IMR-90 (cell line): ENCODE results near the gene ZXDC. TPM values are rescaled to one million over a fixed set of nuclear protein-coding genes. Genes with fewer than 3 reads are reported as not detected.

Experiments used
- ATAC-seq: fragments of 200-7000 bp; cut with Tn5 transposase; 2 replicates; pipeline ENCODE4 v1.9.1; 2020; ENCODE audit warnings: low read depth, mild to moderate bottlenecking, moderate library complexity
- BruUV-seq: library from RNA; stranded (reverse); fragments of 400-500 nt; replicated peaks from 2 replicates; lab custom pipeline; 2021; lab: Mats Ljungman, UMichigan
- CTCF ChIA-PET: fragments of 300-600 bp; formaldehyde crosslinking; extraction: SDS; loops from one replicate; lab custom pipeline; 2021; ENCODE audit warnings: antibody characterized with exemption; lab: Yijun Ruan, JAX
- POLR2A ChIA-PET: fragments of 300-600 bp; sonication (Branson Sonifier 250); formaldehyde crosslinking; loops from one replicate; lab custom pipeline; 2022; ENCODE audit warnings: antibody characterized with exemption; ENCODE audit not compliant: unreplicated experiment; lab: Charles Lee
- DNase-seq: peaks from one replicate; pipeline ENCODE4 v3.0.0; 2013
- H2AFZ ChIP-seq: replicated peaks from 2 replicates; pipeline ENCODE3; 2013; ENCODE audit warnings: low read length, mild to moderate bottlenecking; ENCODE audit not compliant: poor library complexity
- H2AK5ac ChIP-seq: 2 replicates; pipeline ENCODE4 v1.6.1; 2013; ENCODE audit warnings: low read depth, low read length, inconsistent platforms
- H2AK9ac ChIP-seq: replicated peaks from 2 replicates; pipeline ENCODE3; 2013; ENCODE audit warnings: mild to moderate bottlenecking, low read depth, low read length, moderate library complexity; ENCODE audit not compliant: poor library complexity
- H2BK120ac ChIP-seq: 2 replicates; pipeline ENCODE4 v1.6.1; 2013; ENCODE audit warnings: low read depth, low read length, inconsistent platforms
- H2BK15ac ChIP-seq: 3 replicates; pipeline ENCODE4 v1.6.1; 2013; ENCODE audit warnings: low read depth, low read length, inconsistent platforms
- H2BK20ac ChIP-seq: 2 replicates; pipeline ENCODE4 v1.6.1; 2013; ENCODE audit warnings: low read depth, mild to moderate bottlenecking, inconsistent platforms, low read length, moderate library complexity
- H2BK5ac ChIP-seq: 2 replicates; pipeline ENCODE4 v1.6.1; 2013; ENCODE audit warnings: mild to moderate bottlenecking, low read depth, low read length, inconsistent platforms; ENCODE audit not compliant: poor library complexity, severe bottlenecking
- H3K14ac ChIP-seq: replicated peaks from 2 replicates; pipeline ENCODE4 v1.6.1; 2013; ENCODE audit warnings: low read depth, low read length, inconsistent platforms
- H3K18ac ChIP-seq: 2 replicates; pipeline ENCODE4 v1.6.1; 2013; ENCODE audit warnings: low read depth, low read length, control low read depth
- H3K23ac ChIP-seq: 2 replicates; pipeline ENCODE4 v1.6.1; 2013; ENCODE audit warnings: low read depth, low read length, inconsistent platforms
- H3K27ac ChIP-seq: 2 replicates; pipeline ENCODE4 v1.5.1; 2013; ENCODE audit warnings: mild to moderate bottlenecking, control low read depth, low read length; ENCODE audit not compliant: insufficient read depth
- H3K27me3 ChIP-seq: 2 replicates; pipeline ENCODE4 v1.6.1; 2013; ENCODE audit warnings: low read length; ENCODE audit not compliant: control insufficient read depth, insufficient read depth
- H3K36me3 ChIP-seq: 2 replicates; pipeline ENCODE4 v1.6.1; 2013; ENCODE audit warnings: low read length, mixed read lengths; ENCODE audit not compliant: control insufficient read depth, insufficient read depth
- H3K4ac ChIP-seq: 2 replicates; pipeline ENCODE4 v1.6.1; 2013; ENCODE audit warnings: low read depth, low read length, inconsistent platforms
- H3K4me1 ChIP-seq: 2 replicates; pipeline ENCODE4 v1.6.1; 2013; ENCODE audit warnings: low read length, mixed read lengths; ENCODE audit not compliant: control insufficient read depth, insufficient read depth
- H3K4me2 ChIP-seq: 2 replicates; pipeline ENCODE4 v1.6.1; 2013; ENCODE audit warnings: low read depth, mild to moderate bottlenecking, control low read depth, low read length, moderate library complexity
- H3K4me3 ChIP-seq: 2 replicates; pipeline ENCODE4 v1.5.1; 2013; ENCODE audit warnings: low read depth, mild to moderate bottlenecking, control low read depth, low read length, moderate library complexity; ENCODE audit not compliant: insufficient read depth
- H3K56ac ChIP-seq: 2 replicates; pipeline ENCODE4 v1.6.1; 2013; ENCODE audit warnings: low read length, inconsistent platforms; ENCODE audit not compliant: insufficient read depth; ENCODE audit errors: extremely low read depth
- H3K79me1 ChIP-seq, 2 experiments: 2 replicates each; pipeline ENCODE4 v1.6.1; 2013; ENCODE audit warnings: low read length in 2 of 2, inconsistent platforms in 1 of 2, low read depth in 1 of 2
- H3K9ac ChIP-seq: 2 replicates; pipeline ENCODE4 v1.6.1; 2013; ENCODE audit warnings: low read depth, low read length, control low read depth
- H3K9me1 ChIP-seq: 2 replicates; pipeline ENCODE4 v1.6.1; 2013; ENCODE audit warnings: low read length, inconsistent platforms; ENCODE audit not compliant: insufficient read depth
- H3K9me3 ChIP-seq: 2 replicates; pipeline ENCODE4 v1.6.1; 2013; ENCODE audit warnings: low read length; ENCODE audit not compliant: control insufficient read depth, insufficient read depth
- H4K20me1 ChIP-seq: 2 replicates; pipeline ENCODE4 v1.6.1; 2013; ENCODE audit warnings: low read length, inconsistent platforms; ENCODE audit not compliant: insufficient read depth
- H4K5ac ChIP-seq: 2 replicates; pipeline ENCODE4 v1.6.1; 2013; ENCODE audit warnings: mild to moderate bottlenecking, low read depth, low read length, control low read depth
- H4K8ac ChIP-seq, 2 experiments: 2 replicates each; pipeline ENCODE4 v1.6.1; 2013; ENCODE audit warnings: low read depth in 2 of 2, low read length in 2 of 2, control low read depth in 1 of 2, inconsistent platforms in 1 of 2
- H4K91ac ChIP-seq: 2 replicates; pipeline ENCODE4 v1.6.1; 2013; ENCODE audit warnings: low read depth, low read length, inconsistent platforms; ENCODE audit not compliant: insufficient read depth
- CEBPB ChIP-seq: IDR thresholded peaks from 2 replicates; pipeline ENCODE4 v1.6.1; 2012; ENCODE audit warnings: low read depth, low read length, improper control_type of control experiment
- MAFK ChIP-seq: IDR thresholded peaks from 2 replicates; pipeline ENCODE4 v1.6.1; 2012; ENCODE audit warnings: low read depth, low read length, improper control_type of control experiment
- RAD21 ChIP-seq: IDR thresholded peaks from 2 replicates; pipeline ENCODE4 v1.6.1; 2012; ENCODE audit warnings: low read length, improper control_type of control experiment
- RFX5 ChIP-seq: IDR thresholded peaks from 2 replicates; pipeline ENCODE4 v1.8.0; 2012; ENCODE audit warnings: low read depth, mild to moderate bottlenecking, low read length, moderate library complexity
- SMC3 ChIP-seq: fragments of 150-350 bp; IDR thresholded peaks from 2 replicates; pipeline ENCODE4 v1.6.1; 2016; ENCODE audit warnings: low read depth, mild to moderate bottlenecking, antibody characterized with exemption, low read length, moderate library complexity
- WGBS, 2 experiments: methylation state at CpG; one replicate each; pipeline versions ENCODE4 v1.1.5 to v1.1.7; 2013; ENCODE audit warnings: missing lambda C conversion rate in 2 of 2; ENCODE audit not compliant: insufficient read length in 1 of 2; ENCODE audit errors: extremely low coverage in 2 of 2; 5-methylcytosine and 5-hydroxymethylcytosine counted together
- dilution Hi-C: fragments of 300-500 bp; cut with HindIII; formaldehyde crosslinking; loops from one replicate; pipeline ENCODE4 v1.14.3; 2018; ENCODE audit warnings: low sequenced_read_pairs; ENCODE audit not compliant: unreplicated experiment
- in situ Hi-C: fragments of 300-500 bp; cut with MboI; formaldehyde crosslinking; loops from 3 replicates; pipeline ENCODE4 v1.14.3; 2019; ENCODE audit warnings: low sequenced_read_pairs, inconsistent platforms, mixed read lengths
- intact Hi-C: fragments of 100-400 bp; cut with micrococcal nuclease; formaldehyde crosslinking; loops from 2 replicates; pipeline ENCODE4 v1.10.0; 2022
- polyA plus RNA-seq, 3 experiments: library from polyadenylated mRNA; depleted of rRNA; stranded (reverse); fragments of >200 nt; gene quantifications; 2 replicates each; pipeline ENCODE4 v1.2.3, GENCODE V29; 2012; ENCODE audit warnings: low replicate concordance in 1 of 3
- total RNA-seq: library from RNA; depleted of rRNA; stranded (reverse); fragments of >200 nt; gene quantifications from 2 replicates; pipeline ENCODE4 v1.2.3, GENCODE V29; 2012

ZXDC gene
- total and polyA plus RNA-seq, 2 of the 4 experiments (the other 2 are of a cell fraction): 11.5 to 14.3 TPM

- no peak for TF ChIP-seq MAFK
Observed at GRCh38 chr3:126423191-126424038, 52.3 kb downstream of the ZXDC start (continued).

DNA sequence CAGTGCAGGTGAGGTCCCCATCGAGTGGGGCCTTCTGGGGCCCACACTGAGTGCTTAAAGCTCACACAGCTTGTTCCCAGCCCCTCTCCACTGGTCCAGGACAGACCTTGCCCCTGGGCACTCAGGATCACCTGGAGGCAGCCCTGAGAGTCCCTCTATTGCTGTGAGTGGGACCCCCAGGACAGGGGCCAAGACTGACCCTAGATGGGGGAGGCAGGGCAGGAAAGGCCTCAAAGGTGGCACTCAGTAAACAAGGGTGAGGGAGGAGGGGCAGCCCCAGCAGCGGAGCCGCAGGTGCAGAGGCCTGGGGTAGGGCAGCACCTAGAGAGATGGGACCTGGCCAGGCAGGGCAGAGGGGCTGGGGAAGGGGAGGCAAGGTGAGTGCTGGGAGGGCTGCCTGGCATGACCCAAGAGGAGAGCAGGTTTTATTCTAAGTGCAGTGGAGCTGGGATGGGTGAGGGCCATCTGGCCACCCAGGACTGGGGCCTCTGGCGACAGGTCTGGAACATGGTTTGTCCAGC, 53.1 kb downstream of the ZXDC start:
- Histone ChIP-seq H3K9ac (no peak overlapping the region), H3K27me3 (peaks cover 2% of the 10 kb centered on the region; the same call in 1 of the 2 replicates), H3K4me2 (no peak overlapping the region), H3K79me1 (no peaks in the 10 kb centered on the region), H3K27ac (no peak overlapping the region), H2BK120ac (no peak overlapping the region), H3K18ac (no peak overlapping the region), H3K56ac (no peak overlapping the region), H2AFZ (no peak overlapping the region), H3K4me1 (no peaks in the 10 kb centered on the region; the same call in 1 of the 2 replicates), H4K5ac (no peak overlapping the region), H2AK9ac (no peak overlapping the region), H4K20me1 (no peaks in the 10 kb centered on the region), H3K4ac (no peak overlapping the region), H2BK20ac (no peak overlapping the region), H4K8ac (no peak overlapping the region), H3K14ac (no peak overlapping the region), H3K4me3 (no peak overlapping the region), H3K9me3 (peaks cover 4% of the 10 kb centered on the region), H3K23ac (no peak overlapping the region), H3K9me1 (no peaks in the 10 kb centered on the region), H3K36me3 (no peaks in the 10 kb centered on the region), H2AK5ac (no peak overlapping the region), H4K91ac (no peak overlapping the region), H2BK5ac (no peak overlapping the region), H2BK15ac (no peak overlapping the region)
- dilution Hi-C loops: no loop called here
- no peak for ATAC-seq
- WGBS, 2 experiments: 70% methylated on average over 2 of the region's 4 CpGs; no CpG with 5 or more reads in 1 of the 2 experiments
- intact Hi-C loops: no loop called here
- TF ChIP-seq CEBPB: no peak
- TF ChIP-seq RFX5: no peak
- no peak for TF ChIP-seq SMC3
- TF ChIP-seq RAD21: no peak
- CTCF ChIA-PET: no interaction called here
- POLR2A ChIA-PET: no interaction called here
- DNase-seq: no peak
- in situ Hi-C loops: no loop called here
- BruUV-seq: no TSS peak
